WERI-Rb-1 (cell line): ENCODE data around the gene MBOAT7.
A peak's percentile ranks its signal among the peaks of the same experiment; 100 is the strongest.

ENCODE experiments used
- DNase-seq: peaks from one replicate; pipeline ENCODE4 v3.0.0-alpha.2; 2020
- H3K27ac ChIP-seq: fragments of 250-450 bp; sonication (Bioruptor Pico); 2 replicates; pipeline ENCODE4 v1.5.1; 2020; ENCODE audit warnings: mild to moderate bottlenecking, moderate library complexity
- H3K27me3 ChIP-seq: fragments of 250-450 bp; sonication (Bioruptor Pico); 2 replicates; pipeline ENCODE4 v1.5.1; 2021; ENCODE audit warnings: mild to moderate bottlenecking, low read depth, moderate library complexity; ENCODE audit not compliant: insufficient read depth, severe bottlenecking
- H3K36me3 ChIP-seq: fragments of 250-450 bp; sonication (Bioruptor Pico); 2 replicates; pipeline ENCODE4 v1.5.1; 2020; ENCODE audit warnings: mild to moderate bottlenecking, moderate library complexity
- H3K4me3 ChIP-seq: 2 replicates; pipeline ENCODE4 v1.5.1; 2011; ENCODE audit warnings: low read depth, mild to moderate bottlenecking, control low read depth, low read length
- H3K9me3 ChIP-seq: fragments of 250-450 bp; sonication (Bioruptor Pico); 2 replicates; pipeline ENCODE4 v1.5.1; 2021; ENCODE audit warnings: mild to moderate bottlenecking, moderate library complexity; ENCODE audit not compliant: severe bottlenecking
- TF ChIP-seq, protein P1 (sequence below): IDR thresholded peaks from 2 replicates; pipeline ENCODE4 v1.5.1; 2011; ENCODE audit warnings: low read depth, mild to moderate bottlenecking, control low read depth, inconsistent platforms, low read length

Gene MBOAT7

DNA sequence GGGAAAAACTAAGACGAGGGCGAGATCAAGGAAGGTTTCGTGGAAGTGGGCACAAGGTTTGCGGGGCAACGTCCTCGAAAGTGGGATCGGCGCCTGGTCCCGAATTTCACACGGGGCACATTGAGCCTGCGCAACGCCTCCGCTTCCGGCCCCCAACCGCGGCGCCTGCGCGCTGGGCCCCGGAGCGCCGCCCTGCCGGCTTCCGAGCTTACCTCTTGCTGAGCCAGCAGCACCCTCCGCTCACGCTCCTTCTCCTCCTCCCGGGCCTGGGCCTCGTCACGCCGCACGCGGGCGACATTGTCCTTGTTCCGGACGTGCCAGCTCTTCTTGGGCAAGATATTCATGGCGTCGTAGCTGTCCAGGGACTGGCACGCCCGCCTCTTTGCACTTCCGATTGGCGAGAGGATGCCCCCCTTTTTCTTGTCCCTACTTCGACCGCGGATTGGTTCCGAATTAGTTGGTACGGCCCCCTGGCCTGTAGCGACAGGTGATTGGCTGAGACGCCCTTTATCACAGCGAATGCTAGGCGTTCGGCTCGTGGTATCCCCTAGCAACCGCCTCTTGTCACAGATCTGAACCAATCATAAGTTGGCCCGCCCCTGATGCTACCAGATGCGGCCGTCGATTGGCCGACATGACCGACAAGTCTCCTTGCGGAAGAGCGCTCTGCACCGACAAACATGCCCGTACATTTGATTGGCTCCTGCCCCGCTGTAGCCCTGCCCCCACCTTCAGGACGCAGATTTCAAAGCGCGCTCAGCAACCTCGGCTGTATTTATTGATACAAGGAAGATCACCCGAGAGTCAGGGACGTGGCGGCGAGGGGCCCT, 29.8 kb downstream of the MBOAT7 start, which contains the start of gene LENG1:
Gene LENG1, minus strand, starts transcription at position 370 of the 830 bp plus-strand sequence. Its CDS starts 26 bp downstream, at position 344.
- DNase-seq = peak; percentile 99
- H3K9me3 ChIP-seq = no peaks in the 10 kb centered on the region
- peak within 1 kb of the TSS; percentile 94 for H3K27ac ChIP-seq
- TF ChIP-seq, protein P1, sequence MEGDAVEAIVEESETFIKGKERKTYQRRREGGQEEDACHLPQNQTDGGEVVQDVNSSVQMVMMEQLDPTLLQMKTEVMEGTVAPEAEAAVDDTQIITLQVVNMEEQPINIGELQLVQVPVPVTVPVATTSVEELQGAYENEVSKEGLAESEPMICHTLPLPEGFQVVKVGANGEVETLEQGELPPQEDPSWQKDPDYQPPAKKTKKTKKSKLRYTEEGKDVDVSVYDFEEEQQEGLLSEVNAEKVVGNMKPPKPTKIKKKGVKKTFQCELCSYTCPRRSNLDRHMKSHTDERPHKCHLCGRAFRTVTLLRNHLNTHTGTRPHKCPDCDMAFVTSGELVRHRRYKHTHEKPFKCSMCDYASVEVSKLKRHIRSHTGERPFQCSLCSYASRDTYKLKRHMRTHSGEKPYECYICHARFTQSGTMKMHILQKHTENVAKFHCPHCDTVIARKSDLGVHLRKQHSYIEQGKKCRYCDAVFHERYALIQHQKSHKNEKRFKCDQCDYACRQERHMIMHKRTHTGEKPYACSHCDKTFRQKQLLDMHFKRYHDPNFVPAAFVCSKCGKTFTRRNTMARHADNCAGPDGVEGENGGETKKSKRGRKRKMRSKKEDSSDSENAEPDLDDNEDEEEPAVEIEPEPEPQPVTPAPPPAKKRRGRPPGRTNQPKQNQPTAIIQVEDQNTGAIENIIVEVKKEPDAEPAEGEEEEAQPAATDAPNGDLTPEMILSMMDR = 0 out of 2 replicates have a peak, but pooled peaks have one; percentile 6
- H3K4me3 ChIP-seq = peak within 1 kb of the TSS; percentile 83
- H3K27me3 ChIP-seq = no peaks in the 10 kb centered on the region
- peaks cover 38% of the 10 kb centered on the region for H3K36me3 ChIP-seq

DNA sequence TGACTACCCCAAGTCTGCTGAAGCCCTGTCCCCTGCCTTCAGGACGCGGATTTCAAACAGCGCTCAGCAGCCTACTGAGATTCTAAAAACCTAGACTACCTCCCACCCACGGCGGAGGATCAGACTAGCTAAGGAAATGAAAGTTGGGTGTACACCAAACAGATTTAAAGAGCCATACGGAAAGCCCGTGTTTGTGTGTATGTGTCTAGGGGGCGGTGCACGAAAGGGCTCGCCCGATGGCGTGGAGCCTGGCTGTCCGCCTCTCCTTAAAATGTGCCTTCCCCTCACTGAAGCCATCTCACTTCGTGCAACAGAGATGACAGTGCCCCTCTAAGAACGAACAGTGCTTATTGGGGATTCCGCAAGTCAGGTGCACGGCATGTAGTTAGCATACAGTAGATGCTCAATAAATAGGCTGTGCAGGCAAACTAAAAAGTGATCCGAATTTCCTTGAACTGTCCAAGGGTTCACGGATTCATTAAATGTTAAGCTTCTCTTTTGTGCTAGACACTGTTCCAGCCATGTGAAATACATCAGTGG, 30.5 kb downstream of the MBOAT7 start:
- TF ChIP-seq, protein P1 = no peak
- H3K27ac ChIP-seq = peak overlapping the region; percentile 94
- peak overlapping the region; percentile 71 for H3K4me3 ChIP-seq
- H3K9me3 ChIP-seq = no peaks in the 10 kb centered on the region
- H3K27me3 ChIP-seq = no peaks in the 10 kb centered on the region
- DNase-seq = no peak
- H3K36me3 ChIP-seq = peaks cover 45% of the 10 kb centered on the region

DNA sequence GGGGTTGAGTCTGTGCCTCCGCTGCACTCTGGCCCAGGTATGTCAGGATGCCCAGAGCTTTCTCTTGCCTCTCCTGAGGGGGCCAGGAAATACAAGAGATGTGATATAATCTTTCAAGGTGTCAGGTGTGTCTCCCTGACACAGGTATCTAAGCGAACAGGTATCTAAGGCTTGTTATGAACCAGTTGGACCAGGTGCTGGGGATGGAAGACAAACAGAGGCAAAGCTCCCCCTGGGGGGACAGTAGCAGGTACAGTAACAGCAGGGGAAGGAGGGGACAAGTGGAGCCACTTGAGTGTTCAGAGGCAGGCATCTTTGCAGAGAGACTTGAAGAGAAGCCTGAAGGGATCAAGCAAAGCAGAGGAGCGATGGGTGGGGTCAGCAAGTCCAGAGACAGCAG, 32.4 kb downstream of the MBOAT7 start:
- Histone ChIP-seq H3K27me3 (no peaks in the 10 kb centered on the region), H3K36me3 (peaks cover 64% of the 10 kb centered on the region), H3K9me3 (no peaks in the 10 kb centered on the region), H3K4me3 (no peak overlapping the region), H3K27ac (no peak overlapping the region)
- TF ChIP-seq, protein P1 = no peak
- DNase-seq = no peak

GRCh38 chr19:54156490-54156889, 32.9 kb downstream of the MBOAT7 start:
- Histone ChIP-seq H3K4me3 (no peak overlapping the region), H3K27me3 (no peaks in the 10 kb centered on the region), H3K36me3 (peaks cover 69% of the 10 kb centered on the region), H3K9me3 (no peaks in the 10 kb centered on the region), H3K27ac (no peak overlapping the region)
- no peak for DNase-seq
- TF ChIP-seq, protein P1 = no peak

GRCh38 chr19:54155694-54156093, 33.7 kb downstream of the MBOAT7 start:
- no peaks in the 10 kb centered on the region for H3K9me3 ChIP-seq
- no peak overlapping the region for H3K27ac ChIP-seq
- no peak overlapping the region for H3K4me3 ChIP-seq
- no peaks in the 10 kb centered on the region for H3K27me3 ChIP-seq
- TF ChIP-seq, protein P1 = no peak
- peaks cover 76% of the 10 kb centered on the region for H3K36me3 ChIP-seq
- DNase-seq = no peak
